ENCODE measurements around the gene TMPRSS13.
"Not testable (repeated sequence)": the region's sequence is repeated elsewhere in the genome, so short reads cannot be mapped to it uniquely, and the experiment has no call there.

TMPRSS13 gene

GRCh38 chr11:117928446-117929141 lies 608 bp downstream of the TMPRSS13 start:
- no peak overlapping the region for H3K27ac ChIP-seq

GRCh38 chr11:117927926-117928325 lies 1.3 kb downstream of the TMPRSS13 start:
- TF ChIP-seq CTCF (IDR thresholded peaks at IDR 0.05) (no peak), ZFX (IDR thresholded peaks at IDR 0.05; ENCODE audit: borderline replicate concordance) (no peak)
- no peak overlapping the region for H3K27ac ChIP-seq

More at GRCh38 chr11:117928446-117929141, 608 bp downstream of the TMPRSS13 start:
- TF ChIP-seq CTCF (IDR thresholded peaks at IDR 0.05) (no peak), ZFX (IDR thresholded peaks at IDR 0.05; ENCODE audit: borderline replicate concordance) (no peak)

GRCh38 chr11:117926166-117926565 lies 3.0 kb downstream of the TMPRSS13 start:
- H3K27ac ChIP-seq = not testable (repeated sequence)

GRCh38 chr11:117925198-117925925 lies 3.8 kb downstream of the TMPRSS13 start:
- no peak overlapping the region for H3K27ac ChIP-seq
- TF ChIP-seq ZFX (IDR thresholded peaks at IDR 0.05; ENCODE audit: borderline replicate concordance) (no peak), CTCF (IDR thresholded peaks at IDR 0.05) (no peak)

- H3K27ac ChIP-seq = no peak overlapping the region
- TF ChIP-seq ZFX (IDR thresholded peaks at IDR 0.05; ENCODE audit: borderline replicate concordance) (no peak), CTCF (IDR thresholded peaks at IDR 0.05) (no peak)
Measured at GRCh38 chr11:117924631-117925170, 4.5 kb downstream of the TMPRSS13 start.

- TF ChIP-seq CTCF (IDR thresholded peaks at IDR 0.05) (peak; percentile 8; the same call in 1 of the 2 replicates), ZFX (IDR thresholded peaks at IDR 0.05; ENCODE audit: borderline replicate concordance) (no peak)
- H3K27ac ChIP-seq = no peak overlapping the region
Measured at GRCh38 chr11:117923773-117924172, 5.4 kb downstream of the TMPRSS13 start.

- no peak overlapping the region for H3K27ac ChIP-seq
- no peak for TF ChIP-seq ZFX (IDR thresholded peaks at IDR 0.05; ENCODE audit: borderline replicate concordance)
- no peak for TF ChIP-seq CTCF (IDR thresholded peaks at IDR 0.05)
Measured at GRCh38 chr11:117923275-117923674, 5.9 kb downstream of the TMPRSS13 start.

All from 22Rv1 (cell line).